K562 (cell line): ENCODE measurements around the gene BHLHE40. TPM values are rescaled to one million over a fixed set of nuclear protein-coding genes. Genes with fewer than 3 reads are reported as not detected.
A peak's percentile ranks its signal among the peaks of the same experiment; 100 is the strongest.

Source experiments
- AFF1 ChIP-seq, 2 experiments: fragments of 450-650 bp; IDR thresholded peaks; 2 replicates each; pipeline ENCODE4 v1.6.1; 2018; ENCODE audit warnings: mild to moderate bottlenecking in 2 of 2, low read depth in 1 of 2; ENCODE audit not compliant: partially characterized antibody in 2 of 2
- BMI1 ChIP-seq: fragments of 150-350 bp; IDR thresholded peaks from 2 replicates; pipeline ENCODE4 v1.6.1; 2014; ENCODE audit warnings: low read length
- BRD4 ChIP-seq: fragments of 200-600 bp; sonication (generic); IDR thresholded peaks from 2 replicates; pipeline ENCODE4 v1.6.1; 2017; ENCODE audit warnings: inconsistent platforms
- E2F6 ChIP-seq, 2 experiments: IDR thresholded peaks; 2 replicates each; pipeline ENCODE4 v1.6.1; 2011; ENCODE audit warnings: borderline replicate concordance in 1 of 2, control low read depth in 1 of 2, low read depth in 1 of 2, low read length in 1 of 2, mild to moderate bottlenecking in 1 of 2, mixed read lengths in 1 of 2, moderate library complexity in 1 of 2; ENCODE audit not compliant: insufficient read depth in 1 of 2, insufficient read length in 1 of 2, poor library complexity in 1 of 2, severe bottlenecking in 1 of 2; ENCODE audit errors: extremely low read depth in 1 of 2
- KDM4B ChIP-seq, 2 experiments: fragments of 450-650 bp in 1 of 2; sonication (generic) in 1 of 2; IDR thresholded peaks; 2 replicates each; pipeline ENCODE4 v1.6.1; 2016 to 2017; ENCODE audit warnings: borderline replicate concordance in 2 of 2, antibody characterized with exemption in 1 of 2, low read depth in 1 of 2, mild to moderate bottlenecking in 1 of 2
- MAFK ChIP-seq: IDR thresholded peaks from 2 replicates; pipeline ENCODE4 v1.6.1; 2011; ENCODE audit warnings: low read length, improper control_type of control experiment
- PHF21A ChIP-seq: fragments of 450-650 bp; IDR thresholded peaks from 2 replicates; pipeline ENCODE4 v1.6.1; 2017; ENCODE audit warnings: low read depth, borderline replicate concordance
- POLR2AphosphoS5 ChIP-seq: IDR thresholded peaks from 2 replicates; pipeline ENCODE4 v1.6.1; 2011; ENCODE audit warnings: mild to moderate bottlenecking, low read depth, low read length, moderate library complexity; ENCODE audit not compliant: control insufficient read depth, insufficient read depth
- TAF7 ChIP-seq: fragments of 450-650 bp; IDR thresholded peaks from 2 replicates; pipeline ENCODE4 v1.6.1; 2016; ENCODE audit warnings: missing genetic modification characterization, missing compliant biosample characterization
- ZNF668 ChIP-seq: fragments of 250-450 bp; sonication (Bioruptor Pico); IDR thresholded peaks from 2 replicates; pipeline ENCODE4 v1.8.0; 2022; ENCODE audit warnings: mild to moderate bottlenecking, inconsistent platforms
- polyA plus RNA-seq, 8 experiments: library from polyadenylated mRNA; depleted of rRNA in 4 of 8; stranded (reverse) in 5 of 8; unstranded in 3 of 8; fragments of >200 nt; fragmentation: Nextera tagmentation in 2 of 8; fragmentation: Illumina TruSeq in 1 of 8; extraction: Ambion mirVana in 2 of 8; extraction: Trizol in 1 of 8; gene quantifications; 2 replicates each; pipeline versions ENCODE4 v1.2.1 to v1.2.3, GENCODE V29; 2011 to 2014; ENCODE audit warnings: inconsistent platforms in 1 of 8, missing spikeins in 1 of 8
- total RNA-seq, 7 experiments: library from RNA; depleted of rRNA in 6 of 7; stranded (reverse); fragments of >200 nt in 6 of 7; fragmentation: Illumina TruSeq in 2 of 7; extraction: Trizol in 2 of 7; gene quantifications; 2 replicates each; pipeline versions ENCODE4 v1.2.1 to v1.2.3, GENCODE V29; 2011 to 2021; ENCODE audit warnings: low replicate concordance in 1 of 7
- TF ChIP-seq, protein P1 (sequence below): fragments of 250-450 bp; sonication (Bioruptor Pico); IDR thresholded peaks from 2 replicates; pipeline ENCODE4 v1.5.0; 2021
- TF ChIP-seq, protein P2 (sequence below): fragments of 250-450 bp; sonication (Bioruptor Pico); IDR thresholded peaks from 2 replicates; pipeline ENCODE4 v1.4.0; 2020; ENCODE audit warnings: mild to moderate bottlenecking, moderate library complexity
- TF ChIP-seq, protein P3 (sequence below), 2 experiments: fragments of 450-650 bp; IDR thresholded peaks; 2 replicates each; pipeline ENCODE4 v1.6.1; 2016
- TF ChIP-seq, protein P4 (sequence below): fragments of 450-650 bp; IDR thresholded peaks from 2 replicates; pipeline ENCODE4 v1.6.1; 2014; ENCODE audit warnings: low read depth, mild to moderate bottlenecking, moderate library complexity, borderline replicate concordance

BHLHE40 gene
- total and polyA plus RNA-seq, 9 of the 15 experiments (the other 6 are each of a cell fraction or from before 2014, with no cell fraction given), result 12.0 to 83.9 (median 31.4) TPM

DNA sequence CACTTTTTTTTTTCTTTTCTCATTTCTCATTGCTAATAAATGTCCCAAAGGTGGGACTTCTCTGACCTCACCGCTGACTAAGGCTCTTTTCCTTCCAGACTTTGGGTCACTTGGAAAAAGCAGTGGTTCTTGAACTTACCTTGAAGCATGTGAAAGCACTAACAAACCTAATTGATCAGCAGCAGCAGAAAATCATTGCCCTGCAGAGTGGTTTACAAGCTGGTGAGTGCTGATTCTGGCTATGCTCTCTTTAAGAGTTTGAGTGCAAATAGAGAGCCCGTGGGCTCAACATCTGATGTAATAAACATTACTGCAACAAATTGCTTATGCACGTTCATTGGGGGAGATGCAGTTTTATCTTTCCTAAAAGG is 2.0 kb downstream of the BHLHE40 start (continued):
- TF ChIP-seq, protein P1, sequence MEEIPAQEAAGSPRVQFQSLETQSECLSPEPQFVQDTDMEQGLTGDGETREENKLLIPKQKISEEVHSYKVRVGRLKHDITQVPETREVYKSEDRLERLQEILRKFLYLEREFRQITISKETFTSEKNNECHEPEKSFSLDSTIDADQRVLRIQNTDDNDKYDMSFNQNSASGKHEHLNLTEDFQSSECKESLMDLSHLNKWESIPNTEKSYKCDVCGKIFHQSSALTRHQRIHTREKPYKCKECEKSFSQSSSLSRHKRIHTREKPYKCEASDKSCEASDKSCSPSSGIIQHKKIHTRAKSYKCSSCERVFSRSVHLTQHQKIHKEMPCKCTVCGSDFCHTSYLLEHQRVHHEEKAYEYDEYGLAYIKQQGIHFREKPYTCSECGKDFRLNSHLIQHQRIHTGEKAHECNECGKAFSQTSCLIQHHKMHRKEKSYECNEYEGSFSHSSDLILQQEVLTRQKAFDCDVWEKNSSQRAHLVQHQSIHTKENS (CRISPR knock-in tag), result 0 out of 2 replicates have a peak, but pooled peaks have one; percentile 13
- no peak for TF ChIP-seq PHF21A
- TF ChIP-seq E2F6 (IDR thresholded peaks at IDR 0.05; ENCODE audit: borderline replicate concordance in 1 of 2, extremely low read depth in 1 of 2, insufficient read depth in 1 of 2, insufficient read length in 1 of 2, low read depth in 1 of 2, low read length in 1 of 2, poor library complexity in 1 of 2, severe bottlenecking in 1 of 2), result no peak
- TF ChIP-seq, protein P2, sequence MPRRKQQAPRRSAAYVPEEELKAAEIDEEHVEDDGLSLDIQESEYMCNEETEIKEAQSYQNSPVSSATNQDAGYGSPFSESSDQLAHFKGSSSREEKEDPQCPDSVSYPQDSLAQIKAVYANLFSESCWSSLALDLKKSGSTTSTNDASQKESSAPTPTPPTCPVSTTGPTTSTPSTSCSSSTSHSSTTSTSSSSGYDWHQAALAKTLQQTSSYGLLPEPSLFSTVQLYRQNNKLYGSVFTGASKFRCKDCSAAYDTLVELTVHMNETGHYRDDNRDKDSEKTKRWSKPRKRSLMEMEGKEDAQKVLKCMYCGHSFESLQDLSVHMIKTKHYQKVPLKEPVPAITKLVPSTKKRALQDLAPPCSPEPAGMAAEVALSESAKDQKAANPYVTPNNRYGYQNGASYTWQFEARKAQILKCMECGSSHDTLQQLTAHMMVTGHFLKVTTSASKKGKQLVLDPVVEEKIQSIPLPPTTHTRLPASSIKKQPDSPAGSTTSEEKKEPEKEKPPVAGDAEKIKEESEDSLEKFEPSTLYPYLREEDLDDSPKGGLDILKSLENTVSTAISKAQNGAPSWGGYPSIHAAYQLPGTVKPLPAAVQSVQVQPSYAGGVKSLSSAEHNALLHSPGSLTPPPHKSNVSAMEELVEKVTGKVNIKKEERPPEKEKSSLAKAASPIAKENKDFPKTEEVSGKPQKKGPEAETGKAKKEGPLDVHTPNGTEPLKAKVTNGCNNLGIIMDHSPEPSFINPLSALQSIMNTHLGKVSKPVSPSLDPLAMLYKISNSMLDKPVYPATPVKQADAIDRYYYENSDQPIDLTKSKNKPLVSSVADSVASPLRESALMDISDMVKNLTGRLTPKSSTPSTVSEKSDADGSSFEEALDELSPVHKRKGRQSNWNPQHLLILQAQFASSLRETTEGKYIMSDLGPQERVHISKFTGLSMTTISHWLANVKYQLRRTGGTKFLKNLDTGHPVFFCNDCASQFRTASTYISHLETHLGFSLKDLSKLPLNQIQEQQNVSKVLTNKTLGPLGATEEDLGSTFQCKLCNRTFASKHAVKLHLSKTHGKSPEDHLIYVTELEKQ (CRISPR knock-in tag), result 0 out of 2 replicates have a peak, but pooled peaks have one; percentile 3
- no peak for TF ChIP-seq MAFK
- TF ChIP-seq ZNF668 (CRISPR knock-in tag), result no peak
- 0 out of 2 replicates have a peak, but pooled peaks have one; percentile 0 for TF ChIP-seq POLR2AphosphoS5
- TF ChIP-seq BMI1, result no peak
- no peak for TF ChIP-seq AFF1 (IDR thresholded peaks at IDR 0.05; ENCODE audit: low read depth in 1 of 2, partially characterized antibody in 2 of 2)
- TF ChIP-seq, protein P3, sequence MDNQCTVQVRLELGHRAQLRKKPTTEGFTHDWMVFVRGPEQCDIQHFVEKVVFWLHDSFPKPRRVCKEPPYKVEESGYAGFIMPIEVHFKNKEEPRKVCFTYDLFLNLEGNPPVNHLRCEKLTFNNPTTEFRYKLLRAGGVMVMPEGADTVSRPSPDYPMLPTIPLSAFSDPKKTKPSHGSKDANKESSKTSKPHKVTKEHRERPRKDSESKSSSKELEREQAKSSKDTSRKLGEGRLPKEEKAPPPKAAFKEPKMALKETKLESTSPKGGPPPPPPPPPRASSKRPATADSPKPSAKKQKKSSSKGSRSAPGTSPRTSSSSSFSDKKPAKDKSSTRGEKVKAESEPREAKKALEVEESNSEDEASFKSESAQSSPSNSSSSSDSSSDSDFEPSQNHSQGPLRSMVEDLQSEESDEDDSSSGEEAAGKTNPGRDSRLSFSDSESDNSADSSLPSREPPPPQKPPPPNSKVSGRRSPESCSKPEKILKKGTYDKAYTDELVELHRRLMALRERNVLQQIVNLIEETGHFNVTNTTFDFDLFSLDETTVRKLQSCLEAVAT (IDR thresholded peaks at IDR 0.05), result peak; percentile 65 to 80; a peak in 3 of 4 replicates
- TF ChIP-seq, protein P4, sequence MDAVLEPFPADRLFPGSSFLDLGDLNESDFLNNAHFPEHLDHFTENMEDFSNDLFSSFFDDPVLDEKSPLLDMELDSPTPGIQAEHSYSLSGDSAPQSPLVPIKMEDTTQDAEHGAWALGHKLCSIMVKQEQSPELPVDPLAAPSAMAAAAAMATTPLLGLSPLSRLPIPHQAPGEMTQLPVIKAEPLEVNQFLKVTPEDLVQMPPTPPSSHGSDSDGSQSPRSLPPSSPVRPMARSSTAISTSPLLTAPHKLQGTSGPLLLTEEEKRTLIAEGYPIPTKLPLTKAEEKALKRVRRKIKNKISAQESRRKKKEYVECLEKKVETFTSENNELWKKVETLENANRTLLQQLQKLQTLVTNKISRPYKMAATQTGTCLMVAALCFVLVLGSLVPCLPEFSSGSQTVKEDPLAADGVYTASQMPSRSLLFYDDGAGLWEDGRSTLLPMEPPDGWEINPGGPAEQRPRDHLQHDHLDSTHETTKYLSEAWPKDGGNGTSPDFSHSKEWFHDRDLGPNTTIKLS, result no peak
- no peak for TF ChIP-seq KDM4B (IDR thresholded peaks at IDR 0.05; ENCODE audit: borderline replicate concordance in 2 of 2, low read depth in 1 of 2)
- 0 out of 2 replicates have a peak, but pooled peaks have one; percentile 13 for TF ChIP-seq TAF7
- no peak for TF ChIP-seq BRD4
